ENCODE results near the gene CD48.
"Not testable (repeated sequence)": the region's sequence is repeated elsewhere in the genome, so short reads cannot be mapped to it uniquely, and the experiment has no call there.

CD48 gene

DNA sequence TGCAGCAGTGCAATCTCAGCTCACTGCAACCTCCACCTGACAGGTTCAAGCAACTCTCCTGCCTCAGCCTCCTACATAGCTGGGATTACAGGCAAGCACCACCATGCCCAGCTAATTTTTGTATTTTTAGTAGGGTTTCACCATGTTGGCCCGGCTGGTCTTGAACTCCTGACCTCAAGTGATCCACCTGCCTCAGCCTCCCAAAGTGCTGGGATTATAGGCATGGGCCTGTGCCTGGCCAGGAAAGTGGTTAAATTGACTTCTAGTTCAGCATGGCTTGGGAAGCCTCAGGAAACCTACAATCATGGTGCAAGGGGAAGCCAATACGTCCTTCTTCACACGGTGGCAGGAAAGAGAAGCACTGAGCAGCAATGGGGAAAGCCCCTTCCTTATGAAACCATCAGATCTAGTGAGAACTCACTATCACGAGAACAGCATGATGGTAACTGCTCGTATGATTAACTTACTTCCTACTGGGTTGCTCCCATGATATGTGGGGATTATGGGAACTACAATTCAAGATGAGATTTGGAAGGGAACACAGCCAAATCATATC lies 981 bp upstream of the CD48 start:
- DNase-seq, result not testable (repeated sequence)

DNA sequence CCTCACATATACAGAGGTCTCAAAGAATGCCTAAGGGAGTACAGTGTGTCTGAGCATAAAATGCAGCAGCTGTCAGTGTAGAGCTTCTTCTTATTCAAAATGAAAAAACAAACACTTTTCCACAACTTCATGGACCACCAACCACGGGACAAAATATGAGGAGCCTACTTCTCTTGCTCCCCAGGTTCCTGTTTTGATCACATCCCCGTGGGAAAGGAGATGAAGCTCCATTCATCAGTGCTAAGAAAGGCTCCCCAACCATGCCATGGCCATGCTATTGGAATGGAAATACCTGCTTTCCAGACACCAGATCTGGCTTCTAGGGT lies 383 bp downstream of the CD48 start:
- no peak for DNase-seq

DNA sequence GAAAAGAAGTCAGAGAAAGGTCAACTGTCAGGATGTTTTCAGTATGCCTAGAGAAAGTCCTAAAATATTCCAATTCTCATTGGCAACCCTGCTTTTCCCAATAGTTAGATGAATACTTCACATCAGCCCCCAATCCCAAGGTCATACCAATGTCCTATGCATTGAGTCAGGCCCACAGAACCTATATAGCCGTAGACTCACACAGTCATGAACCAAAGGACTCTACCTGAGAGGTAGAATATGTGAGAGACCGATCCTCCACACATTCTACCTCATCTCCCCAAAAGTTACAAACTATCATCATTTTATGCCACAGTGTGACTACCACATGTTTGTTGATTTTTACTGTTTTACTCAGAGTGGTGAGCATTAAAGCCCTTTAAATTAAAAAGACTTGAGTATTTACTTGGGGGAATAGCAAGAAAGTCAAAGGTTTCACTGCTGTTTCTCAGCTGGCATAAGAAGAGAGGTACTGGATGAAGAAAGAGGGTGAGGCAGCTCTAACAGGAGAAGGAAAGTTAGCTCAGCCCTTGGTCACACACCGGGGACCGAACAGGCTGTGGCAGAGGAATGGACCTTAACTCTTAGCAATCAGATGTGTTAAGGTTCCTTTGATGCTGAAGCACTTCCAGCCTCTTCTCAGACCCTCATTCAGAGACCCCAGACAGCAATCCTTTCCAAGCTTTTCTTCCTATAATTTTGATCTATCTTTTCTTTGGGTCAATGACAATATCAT lies 937 bp downstream of the CD48 start:
- DNase-seq, result no peak

DNA sequence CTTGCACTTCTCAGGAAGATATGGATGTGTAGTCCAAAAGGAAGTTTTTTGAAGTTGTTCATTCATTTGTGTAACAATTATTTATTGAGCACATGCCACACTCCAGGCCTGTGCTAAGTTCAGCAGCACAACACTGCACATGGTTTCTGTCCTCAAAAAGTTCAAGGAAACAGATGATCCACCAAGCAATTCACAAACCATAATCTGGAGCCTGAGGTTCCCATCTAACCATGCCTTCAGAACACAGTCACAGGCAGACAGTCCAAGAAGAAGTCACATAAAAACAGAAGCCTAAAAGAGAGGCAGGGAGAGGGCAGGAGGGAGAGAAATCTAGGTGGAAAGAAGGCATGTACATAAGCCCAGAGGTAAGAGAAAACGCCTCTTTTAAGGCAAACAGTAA lies 1.9 kb downstream of the CD48 start:
- DNase-seq, result no peak

DNA sequence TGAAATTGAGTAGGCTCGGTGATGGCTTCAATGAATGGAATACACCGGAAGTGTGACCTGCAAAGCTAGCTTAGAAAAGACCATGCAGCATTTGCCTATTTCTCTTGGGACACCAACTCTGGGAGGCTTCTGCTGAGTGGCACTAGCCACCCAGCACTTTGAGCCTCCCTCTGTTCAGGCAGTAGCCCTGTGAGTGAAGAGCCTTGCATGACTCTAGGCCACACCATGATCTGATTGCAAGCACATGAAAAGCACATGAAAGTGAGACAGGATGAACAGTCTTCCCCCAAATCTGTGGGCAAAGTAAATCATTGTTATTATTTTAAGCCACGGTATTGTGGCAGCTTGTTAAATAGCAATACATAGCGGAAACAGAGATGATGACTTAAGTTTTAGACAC lies 2.8 kb downstream of the CD48 start:
- DNase-seq, result no peak

DNA sequence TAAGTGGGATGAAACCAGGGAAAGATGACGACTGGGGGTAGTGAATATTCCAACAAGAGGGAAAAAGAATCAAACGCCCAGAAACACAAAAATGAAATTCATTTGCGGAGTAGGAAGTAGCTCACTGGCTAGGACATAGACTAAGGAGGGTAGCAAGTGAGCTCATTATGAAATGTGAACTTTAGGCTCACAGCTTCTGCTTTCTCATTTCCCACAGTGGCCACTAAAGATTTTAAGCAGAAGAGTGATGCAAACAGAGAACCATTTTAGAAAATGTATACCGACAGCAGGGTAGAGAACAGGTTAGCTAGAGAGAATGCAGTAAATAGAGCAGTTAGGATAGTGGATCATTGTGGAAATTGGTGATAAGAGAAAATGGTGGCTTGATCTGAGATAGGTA lies 3.5 kb downstream of the CD48 start:
- DNase-seq, result no peak

DNA sequence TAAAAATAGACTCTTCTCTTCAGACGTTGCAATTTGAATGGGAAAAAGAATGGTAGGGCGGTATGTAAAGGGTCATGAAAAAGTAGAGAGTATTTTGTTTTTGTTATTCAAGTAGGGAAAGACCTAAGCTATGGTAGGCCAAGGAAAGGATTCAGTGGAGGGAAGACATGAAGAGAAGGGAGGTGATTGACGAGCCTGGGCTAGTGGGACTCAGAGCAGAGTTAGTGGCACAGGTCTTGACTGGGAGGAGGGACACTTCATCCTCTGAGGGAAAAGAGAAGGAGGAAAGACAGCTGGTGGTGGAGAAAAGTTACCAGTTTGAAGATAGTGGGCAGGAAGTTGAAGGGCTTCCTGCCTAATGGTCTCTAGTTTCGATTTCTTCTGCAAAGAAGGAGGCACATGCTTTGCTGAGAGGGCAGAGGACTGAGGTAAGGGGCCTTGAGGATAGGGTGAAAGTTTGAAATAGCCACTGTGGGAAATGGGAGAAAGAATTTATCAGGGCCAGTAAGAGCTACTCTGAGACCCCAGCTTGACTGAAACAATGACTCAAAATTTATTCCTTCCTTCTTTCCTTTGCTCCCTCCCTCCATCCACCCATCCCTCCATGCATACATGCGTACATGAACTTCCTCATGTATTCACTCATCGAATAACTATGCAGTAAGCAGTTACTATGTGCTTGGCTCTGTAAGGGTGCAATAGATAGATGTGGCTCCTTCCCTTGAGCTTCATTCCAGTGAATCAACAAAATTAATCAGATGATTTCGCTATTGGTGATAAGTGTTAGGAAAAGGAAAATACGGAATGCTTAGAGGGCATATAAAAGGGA lies 4.2 kb downstream of the CD48 start:
- DNase-seq, result no peak

DNA sequence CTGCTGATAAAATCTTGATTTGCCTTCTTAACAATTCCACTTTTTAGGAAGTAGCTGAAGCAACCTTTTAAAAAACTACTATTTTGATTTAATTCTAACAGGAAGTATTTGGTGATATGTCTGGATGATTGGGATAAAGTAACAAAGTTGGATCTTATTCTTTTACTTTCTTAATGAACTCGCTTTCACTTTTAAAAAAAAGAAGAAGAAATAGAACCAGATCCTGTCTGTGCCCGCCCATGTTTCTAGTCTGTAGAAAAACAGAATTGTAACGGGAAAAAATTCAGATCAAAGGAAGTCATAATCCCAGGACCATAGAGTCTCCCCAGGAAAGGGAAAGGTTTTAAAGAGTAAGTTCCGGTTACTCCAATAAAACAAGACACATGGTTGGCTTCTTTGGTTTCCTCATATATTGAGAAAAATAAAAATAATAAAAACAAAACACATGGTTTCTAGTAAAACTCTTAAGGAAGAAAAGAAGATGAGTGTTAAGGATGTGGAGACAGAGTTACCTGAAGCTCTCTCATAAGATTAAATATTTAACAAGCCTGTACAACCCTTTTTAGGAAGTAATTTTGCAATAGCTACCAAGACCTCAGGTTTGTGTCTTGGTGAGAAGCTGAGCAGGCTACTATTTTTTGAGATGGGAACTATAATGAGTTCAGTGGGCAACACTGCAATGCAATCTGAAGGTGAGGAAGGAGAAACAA lies 4.9 kb downstream of the CD48 start:
- no peak for DNase-seq

DNA sequence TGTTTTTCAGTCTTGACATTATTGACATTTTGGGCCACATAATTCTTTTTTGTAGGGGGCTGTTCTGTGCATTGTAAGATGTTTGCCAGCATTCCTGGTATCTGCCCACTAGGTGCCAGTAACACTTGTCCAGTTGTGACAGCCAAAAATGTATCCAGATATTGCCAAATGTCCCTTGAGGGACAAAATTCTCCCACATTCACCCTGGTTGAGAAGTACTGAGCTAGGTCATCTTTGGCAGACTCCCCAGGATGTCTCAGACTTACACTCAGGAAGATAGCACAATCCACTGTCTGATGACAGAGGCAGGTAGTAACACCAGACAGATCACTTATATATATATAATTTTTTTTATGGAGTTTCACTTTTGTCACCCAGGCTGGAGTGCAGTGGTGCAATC lies 5.9 kb downstream of the CD48 start:
- DNase-seq, result no peak

DNA sequence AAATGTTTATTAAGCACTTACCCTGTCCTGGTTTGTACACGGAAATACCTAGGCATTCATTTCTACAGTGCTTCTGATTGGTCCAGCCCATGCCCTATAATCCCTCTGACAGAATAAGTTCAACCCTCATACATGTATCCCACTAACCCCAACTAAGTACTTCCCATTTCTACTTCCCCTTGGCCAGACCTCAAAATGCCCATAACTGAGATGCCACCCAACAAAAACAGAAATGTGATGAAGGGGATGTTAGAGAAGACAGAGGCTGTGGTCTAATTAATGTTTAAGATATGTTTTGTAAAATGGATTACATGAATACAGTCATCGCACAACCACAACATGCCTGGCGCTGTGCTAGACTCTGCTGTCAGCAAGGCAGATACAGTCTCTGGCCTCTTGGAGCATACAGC lies 6.4 kb downstream of the CD48 start:
- DNase-seq, result not testable (repeated sequence)

DNA sequence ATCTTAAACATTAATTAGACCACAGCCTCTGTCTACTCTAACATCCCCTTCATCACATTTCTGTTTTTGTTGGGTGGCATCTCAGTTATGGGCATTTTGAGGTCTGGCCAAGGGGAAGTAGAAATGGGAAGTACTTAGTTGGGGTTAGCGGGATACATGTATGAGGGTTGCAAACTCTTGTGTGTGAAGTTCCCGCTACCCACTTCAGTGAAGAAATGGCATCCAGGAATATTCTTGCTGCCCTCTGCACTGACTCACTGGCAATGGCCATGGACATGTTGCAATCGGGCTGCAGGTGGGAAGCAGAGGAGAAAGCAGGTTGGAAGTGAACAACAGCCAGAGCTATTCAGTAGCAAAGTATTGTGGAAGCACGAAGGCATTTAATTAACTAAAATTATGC lies 7.4 kb downstream of the CD48 start:
- no peak for DNase-seq

DNA sequence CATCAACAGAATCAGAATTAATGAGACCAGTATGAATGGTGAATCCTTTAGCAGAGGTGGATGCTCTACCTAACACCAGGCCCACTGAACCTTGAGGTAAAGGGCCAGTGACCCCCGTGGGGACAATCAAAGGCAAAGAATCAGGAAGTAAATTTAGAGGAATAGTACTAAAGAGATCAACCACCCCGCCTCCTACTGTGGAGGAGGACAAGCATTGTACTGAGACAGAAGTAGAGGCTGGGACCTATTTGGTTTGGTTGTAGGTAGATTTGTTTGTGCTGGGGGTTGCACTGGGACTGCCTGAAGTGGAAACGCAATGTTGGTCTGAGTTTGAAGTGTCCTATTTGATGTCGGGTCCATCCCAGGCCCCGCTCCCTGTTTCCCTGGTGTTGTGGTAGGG lies 9.5 kb downstream of the CD48 start:
- DNase-seq, result no peak

DNA sequence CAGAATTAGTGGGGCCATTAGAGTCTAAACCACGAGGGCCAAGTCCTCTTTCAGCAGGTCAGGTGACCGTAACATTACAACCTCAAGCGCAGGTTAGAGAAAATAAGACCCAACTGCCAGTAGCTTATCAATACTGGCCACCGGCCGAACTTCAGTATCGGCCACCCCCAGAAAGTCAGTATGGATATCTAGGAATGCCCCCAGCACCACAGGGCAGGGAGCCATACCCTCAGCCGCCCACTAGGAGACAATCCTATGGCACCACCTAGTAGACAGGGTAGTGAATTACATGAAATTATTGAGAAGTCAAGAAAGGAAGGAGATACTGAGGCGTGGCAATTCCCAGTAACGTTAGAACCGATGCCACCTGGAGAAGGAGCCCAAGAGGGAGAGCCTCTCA lies 19.2 kb downstream of the CD48 start:
- DNase-seq, result peak in 1 of 3 experiments; percentile 54

DNA sequence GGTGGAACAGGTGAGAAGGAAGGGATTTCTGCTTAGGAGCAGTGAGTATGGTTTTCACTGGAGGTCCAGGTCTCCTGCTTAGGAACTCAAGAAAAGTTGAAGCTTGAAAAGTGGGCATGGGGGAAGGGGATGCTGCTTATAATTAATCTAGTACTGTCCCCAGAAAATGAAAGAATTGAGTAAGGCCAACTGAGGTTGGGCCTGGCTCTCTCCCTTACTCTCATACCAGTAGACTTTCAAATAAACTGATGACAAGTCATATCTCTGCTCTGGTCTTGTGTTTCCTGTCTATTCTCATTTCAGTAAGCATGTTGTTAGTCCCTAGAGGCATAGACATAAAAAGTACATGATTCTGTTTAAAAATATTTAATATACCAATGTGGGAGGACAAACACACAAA lies 26.4 kb downstream of the CD48 start:
- DNase-seq, result no peak

DNA sequence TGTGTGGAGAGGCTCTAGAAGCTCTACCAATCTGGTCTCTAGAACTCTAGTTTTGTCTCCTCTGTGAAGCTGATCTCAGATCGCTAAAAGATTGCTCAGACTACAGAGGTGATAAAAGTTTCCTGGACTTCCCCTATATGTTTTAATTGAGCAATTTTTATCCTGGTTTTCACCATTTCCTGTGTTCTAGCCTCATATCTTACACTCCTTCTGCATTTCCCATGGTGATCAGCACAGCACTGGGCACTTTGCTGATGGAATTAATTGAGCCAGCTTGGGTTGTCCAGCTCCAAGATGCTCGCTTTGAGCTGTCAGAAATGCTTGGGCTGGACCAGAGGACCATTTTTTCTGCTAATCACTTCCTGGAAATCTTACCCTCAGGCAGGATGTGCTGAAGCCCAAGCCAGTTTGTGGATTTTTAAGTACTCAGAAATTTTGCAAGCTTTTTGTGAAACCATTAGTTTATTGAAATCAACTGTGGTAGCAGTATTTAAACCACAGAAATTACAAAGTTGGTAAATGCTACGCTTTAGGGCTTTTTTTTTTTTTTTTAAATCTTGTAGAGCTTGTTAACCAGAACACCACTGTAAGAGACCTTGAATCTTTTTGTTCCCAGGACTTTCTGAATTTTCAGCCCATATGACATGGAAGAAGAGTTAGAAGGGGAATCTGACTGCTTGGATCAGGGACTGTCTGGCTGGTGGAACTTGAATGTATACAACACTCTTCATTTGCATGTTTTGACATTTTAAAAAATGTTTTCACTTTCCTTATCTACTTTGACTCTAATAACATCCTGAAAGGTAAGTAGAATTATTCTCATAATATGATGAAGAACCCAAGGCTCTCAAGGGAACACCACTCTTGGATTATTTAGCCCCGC lies 28.4 kb downstream of the CD48 start:
- no peak for DNase-seq

DNA sequence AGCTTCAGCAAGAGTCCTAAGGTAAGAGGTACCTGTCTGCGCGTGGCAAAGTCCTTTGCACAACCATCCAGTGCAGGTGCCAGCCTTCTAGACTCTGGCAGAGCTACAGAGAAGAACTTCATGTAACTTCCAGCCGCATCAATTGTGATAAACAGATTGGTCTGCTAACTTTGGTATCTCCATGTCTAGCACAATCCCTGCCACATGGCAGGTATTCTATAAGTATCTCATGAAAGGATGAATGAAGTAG lies 29.8 kb downstream of the CD48 start:
- DNase-seq, result no peak

DNA sequence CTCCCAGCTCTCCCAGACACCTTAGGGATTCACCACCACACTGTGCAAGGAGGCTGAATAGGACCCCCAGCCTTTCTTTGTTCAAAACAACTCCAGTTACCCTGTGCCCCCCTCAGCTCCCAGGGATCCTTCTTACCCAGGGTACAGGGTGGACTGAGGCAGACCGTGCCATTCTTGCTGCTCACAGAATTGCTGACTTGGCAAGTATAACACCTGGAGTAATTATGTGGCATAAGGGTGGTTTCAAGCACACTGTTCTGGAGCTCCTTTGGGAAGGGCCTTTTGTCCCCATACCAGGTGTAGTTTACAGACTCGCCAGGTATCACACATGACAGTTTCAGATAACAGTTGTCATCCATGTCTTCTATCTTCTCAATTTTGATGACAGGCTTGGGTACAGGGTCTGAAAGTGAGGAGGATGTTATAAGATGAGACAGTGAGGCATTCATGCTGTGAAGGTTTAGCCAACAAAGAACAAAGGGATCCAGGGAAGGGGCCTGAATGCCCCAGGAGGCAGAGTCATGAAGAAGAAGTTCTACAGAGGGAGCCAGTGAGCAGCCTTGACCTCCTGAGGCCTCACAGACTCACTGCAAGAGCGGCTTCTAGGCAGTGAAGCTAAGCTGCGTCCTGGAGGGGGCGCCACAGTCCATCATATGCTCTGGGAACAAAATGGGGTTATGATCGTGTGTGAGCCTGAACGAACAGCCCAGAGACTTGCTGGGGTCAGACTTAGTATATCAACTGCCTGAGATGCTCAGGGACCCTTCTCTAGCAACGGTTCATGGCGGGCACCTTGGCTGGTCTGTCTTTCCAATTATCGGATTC lies 30.3 kb downstream of the CD48 start:
- DNase-seq, result peak in 2 of 3 experiments; percentile 29 to 63

DNA sequence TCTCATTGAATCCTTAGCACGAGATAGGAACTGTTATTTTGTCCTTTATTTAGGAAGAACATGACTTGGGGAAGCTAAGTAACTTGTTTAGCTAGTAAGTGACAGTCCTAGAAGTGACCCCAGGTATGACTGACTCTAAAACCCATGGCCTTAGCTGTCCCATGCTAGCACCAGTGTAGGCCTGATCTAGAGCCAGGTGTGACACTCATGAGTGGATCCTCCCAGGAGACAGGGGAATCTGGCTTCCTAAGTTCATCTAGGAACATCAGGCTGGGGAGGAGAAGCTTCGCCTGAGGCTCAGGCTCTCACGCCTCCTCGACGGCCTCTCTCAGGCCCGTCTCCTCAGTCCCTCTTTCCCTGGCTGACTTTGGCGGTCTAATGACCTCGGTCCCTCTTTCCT lies 31.2 kb downstream of the CD48 start:
- no peak for DNase-seq

DNA sequence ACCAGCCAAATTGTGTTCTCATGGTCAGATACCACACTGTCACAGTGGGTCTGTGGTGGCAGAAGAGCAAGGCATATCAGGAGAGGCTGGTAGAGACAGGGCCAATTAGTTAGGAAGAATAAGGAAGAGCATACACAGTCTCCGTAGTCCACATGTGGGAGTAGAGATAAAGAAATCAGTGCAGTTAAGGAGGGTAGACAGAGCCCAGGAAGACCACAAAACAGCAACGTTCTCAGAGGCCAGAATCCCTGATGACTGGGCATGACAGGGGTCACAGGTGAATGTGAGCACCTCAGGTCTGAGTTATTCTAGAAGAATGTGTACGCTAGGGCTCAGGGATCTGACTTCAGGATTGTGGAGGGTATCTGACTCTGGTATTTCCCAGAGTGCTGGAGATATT lies 31.7 kb downstream of the CD48 start:
- DNase-seq, result no peak

DNA sequence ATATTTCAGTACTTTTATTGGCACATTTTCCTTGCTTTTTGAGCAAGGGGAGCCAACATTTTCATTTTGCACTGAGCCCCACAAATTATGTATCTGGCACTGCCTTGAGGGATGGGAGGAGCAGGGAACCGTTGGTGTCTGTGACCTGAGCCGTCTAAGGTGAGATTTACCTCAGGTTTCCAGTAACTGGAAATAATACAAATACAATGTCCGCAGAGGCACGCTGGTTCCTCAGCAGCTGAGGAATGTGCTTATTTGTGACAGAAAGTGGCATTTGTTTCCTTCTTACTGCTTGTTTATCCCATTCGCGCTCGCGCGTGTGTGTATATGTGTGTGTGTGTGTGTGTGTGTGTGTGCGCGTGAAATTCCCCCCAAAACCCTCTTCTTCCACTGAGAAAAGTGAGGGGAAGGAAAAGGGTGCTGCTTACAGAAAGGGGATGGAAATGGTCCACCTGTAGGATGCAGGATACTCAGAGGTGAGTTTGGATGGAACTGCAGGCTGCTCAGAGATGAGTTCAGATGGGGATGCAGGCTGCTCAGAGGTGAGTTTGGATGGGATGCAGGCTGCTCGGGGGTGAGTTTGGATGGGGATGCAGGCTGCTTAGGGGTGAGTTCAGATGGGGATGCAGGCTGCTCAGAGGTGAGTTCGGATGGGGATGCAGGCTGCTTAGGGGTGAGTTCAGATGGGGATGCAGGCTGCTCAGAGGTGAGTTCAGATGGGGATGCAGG lies 34.6 kb downstream of the CD48 start:
- DNase-seq, result no peak

Measured in NCI-H1417 (cell line).